ENCODE data around the gene GGT6.
"Not testable (repeated sequence)": the region's sequence is repeated elsewhere in the genome, so short reads cannot be mapped to it uniquely, and the experiment has no call there.

The GGT6 gene

DNA sequence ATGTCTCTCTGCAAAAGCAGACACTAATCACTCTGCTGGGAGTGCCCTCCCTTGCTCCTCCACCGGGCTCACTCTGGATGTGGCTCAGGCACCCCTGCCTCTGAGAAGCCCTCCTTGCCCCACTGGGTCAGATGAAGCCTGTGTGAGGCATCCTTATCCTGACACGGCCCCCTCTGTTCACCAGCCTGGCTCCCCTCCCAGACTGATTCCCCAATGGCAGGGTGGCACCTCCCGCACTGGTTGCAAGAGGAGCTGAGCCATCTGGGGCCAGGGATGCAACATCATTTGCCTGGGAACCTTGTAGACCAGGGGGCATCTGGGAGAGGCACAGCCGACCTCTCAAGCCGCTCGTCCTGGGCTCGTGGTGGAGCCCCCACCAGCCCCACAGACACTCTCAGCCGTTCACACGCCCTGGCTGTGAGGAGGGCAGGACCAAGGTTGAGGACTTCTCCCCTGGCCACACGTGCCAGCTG, 30.6 kb upstream of the GGT6 start:
- no peak for DNase-seq

DNA sequence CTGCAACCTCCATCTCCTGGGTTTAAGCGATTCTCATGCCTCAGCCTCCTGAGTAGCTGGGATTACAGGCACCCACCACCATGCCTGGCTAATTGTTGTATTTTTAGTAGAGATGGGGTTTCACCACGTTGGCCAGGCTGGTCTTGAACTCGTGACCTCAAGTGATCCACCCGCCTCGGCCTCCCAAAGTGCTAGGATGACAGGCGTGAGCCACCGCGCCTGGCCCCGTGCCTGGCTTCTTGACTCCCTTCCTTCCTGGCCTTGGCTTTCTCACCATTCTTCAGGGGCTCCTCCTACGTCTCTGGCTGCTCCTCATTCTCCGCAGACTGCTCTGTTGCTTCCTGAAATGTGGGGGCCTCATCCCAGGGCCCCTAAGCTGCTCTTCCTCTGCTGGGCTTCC, 29.7 kb upstream of the GGT6 start:
- DNase-seq, result not testable (repeated sequence)

DNA sequence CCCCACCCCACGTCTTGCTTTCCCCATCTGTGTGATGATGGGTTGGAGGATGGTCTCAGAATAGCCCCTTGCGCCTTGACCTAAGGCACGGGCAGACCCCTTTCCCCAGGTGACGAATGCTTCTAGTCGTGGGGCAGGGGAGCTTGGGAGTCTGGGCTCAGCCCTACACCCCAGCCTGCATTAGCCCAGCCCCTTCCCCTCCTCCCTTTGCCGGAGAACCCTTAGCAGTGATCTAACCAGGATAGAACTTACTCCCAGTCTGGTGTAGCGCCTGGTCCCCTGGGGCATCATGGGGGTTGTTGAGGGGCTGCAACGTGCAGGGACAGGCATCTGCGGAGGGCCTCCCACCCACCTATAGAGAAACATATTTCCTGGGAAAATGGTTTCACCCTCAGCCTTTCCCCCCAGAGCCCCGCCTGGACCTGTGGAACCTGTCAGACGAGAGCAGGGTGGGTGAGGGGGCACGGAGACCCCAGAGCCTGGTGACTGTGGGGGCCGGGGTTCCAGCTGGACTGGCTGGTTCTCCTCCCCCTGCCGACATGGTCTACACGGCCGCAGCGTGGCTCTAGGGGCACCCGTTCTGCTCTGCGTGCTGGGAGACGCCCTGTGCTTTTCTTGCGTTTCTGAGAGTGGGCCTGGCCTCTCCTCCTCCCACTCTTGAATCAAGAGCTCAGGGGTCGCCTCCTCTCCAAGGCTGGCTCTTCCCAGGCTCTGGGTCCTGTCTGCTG, 28.7 kb upstream of the GGT6 start:
- DNase-seq, result no peak

GRCh38 chr17:4588391-4588790, 28.0 kb upstream of the GGT6 start:
- no peak for DNase-seq

GRCh38 chr17:4587803-4588202, 27.4 kb upstream of the GGT6 start:
- no peak for DNase-seq

DNA sequence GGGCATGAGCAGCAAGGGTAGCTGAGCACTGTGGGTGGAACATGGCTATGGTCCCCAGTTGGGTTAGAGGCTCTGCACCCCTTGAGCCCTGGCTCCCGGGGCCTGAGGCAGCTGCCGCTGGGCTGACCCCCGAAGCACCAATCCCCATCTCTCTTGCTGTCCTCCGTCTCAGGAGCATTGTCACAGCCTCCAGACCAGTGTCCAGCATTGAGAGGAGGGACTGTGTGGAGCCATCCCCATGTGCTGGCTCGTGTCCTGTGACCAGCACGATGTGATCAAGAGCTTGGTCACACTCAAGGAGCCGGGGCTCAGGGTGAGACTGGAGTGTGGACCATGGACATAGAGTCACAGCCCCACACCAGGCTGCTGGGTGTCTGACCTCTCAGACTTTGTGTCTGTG, 26.8 kb upstream of the GGT6 start:
- DNase-seq, result no peak

GRCh38 chr17:4586043-4586442, 25.7 kb upstream of the GGT6 start:
- DNase-seq, result no peak

- DNase-seq, result no peak
Observed at GRCh38 chr17:4585638-4585994, 25.2 kb upstream of the GGT6 start.

DNA sequence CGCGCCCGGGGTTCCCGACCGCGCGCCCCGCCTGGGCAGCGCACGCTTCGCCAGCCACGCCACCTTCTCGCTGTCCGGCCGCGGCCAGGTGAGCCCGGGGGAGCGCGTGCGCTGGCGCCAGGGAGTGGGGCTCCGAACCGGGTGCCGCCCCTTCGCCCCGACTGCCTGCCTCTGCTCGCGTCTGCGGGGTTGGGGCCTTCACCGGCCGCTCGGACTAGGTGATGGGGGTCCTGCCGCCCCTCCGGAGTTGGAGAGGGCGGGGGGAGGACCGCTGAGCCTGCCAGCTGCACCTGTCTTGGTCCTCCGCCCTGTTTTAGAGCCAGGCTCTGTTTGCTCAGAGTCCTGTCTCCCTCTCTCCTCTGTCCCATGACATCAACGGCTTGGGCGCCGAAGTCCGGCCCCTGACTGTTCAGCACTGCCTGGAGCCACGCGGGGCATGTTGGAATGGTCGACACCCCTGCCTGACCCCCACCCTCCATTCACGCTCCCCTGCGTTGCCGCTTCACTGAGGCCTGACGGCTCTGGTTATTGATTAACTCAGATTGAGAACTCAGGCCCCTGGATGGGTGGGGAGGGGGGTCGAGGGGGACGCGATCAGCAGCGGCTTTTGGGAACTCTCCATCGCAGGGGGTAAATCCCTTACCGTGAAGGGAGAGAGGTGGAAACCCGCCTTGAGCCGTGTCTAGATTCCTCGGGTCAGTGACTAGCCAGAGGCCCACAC, 24.7 kb upstream of the GGT6 start:
- DNase-seq, result no peak

DNA sequence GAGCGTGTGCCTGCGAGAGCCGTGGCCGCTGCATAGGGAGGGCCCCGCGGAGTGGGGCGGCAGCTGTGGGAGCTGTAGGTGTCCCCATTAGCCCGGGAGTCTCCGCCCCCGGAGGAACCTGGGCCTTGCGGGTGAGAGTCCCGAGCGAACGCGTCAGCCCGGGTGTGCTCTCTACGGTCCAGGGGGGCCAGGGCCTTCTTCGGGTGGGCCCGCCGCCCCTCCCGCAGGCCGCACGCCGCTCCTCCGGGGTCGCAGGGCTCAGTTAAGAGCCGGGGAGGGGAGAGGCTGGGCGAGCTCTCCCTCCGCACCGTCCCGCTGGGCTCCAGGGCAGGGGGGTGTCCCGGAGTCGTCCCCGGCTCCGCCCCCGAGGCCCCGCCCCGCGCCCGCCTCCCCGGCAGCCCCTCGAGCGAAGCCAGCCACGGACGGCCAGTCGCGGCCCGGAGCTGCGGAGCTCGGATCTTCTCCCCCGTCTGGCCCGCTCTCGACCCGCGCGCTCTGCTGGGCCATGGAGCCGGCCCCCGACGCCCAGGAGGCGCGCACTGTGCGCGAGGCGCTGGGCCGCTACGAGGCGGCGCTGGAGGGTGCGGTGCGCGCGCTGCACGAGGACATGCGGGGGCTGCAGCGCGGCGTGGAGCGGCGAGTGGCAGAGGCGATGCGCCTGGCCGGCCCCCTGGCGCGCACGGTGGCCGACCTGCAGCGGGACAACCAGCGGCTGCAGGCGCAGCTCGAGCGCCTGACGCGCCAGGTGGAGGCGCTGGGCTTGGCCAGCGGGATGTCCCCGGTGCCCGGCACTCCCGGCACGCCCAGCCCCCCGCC, 23.9 kb upstream of the GGT6 start, which contains the start of gene SMTNL2:
Gene SMTNL2, plus strand, starts transcription at position 429 of the 816 bp plus-strand sequence. Its CDS starts 77 bp downstream, at position 506.
- DNase-seq, result peak; percentile 14 to 21

- DNase-seq, result peak in 1 of 2 experiments; percentile 14
Observed at GRCh38 chr17:4583782-4584100, 23.4 kb upstream of the GGT6 start.

DNA sequence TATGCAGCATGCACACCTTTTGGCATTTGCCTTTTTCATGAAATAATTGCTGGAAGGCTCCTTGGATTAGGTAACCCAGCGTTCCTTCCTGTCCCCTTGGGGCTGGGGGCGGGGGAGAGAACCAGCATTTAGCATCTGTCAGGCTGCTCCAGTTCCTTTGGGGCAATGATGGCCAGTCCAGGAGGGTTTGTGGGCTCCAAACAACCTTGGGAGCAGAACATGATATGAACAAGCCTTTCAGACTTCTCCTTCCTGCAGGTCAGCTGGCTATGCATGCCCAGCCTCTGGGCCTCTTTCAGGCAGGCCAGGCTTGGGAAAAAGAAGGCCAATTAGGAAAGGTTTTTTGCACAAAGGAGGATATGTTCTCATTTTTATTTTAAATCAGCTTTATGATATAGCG, 22.8 kb upstream of the GGT6 start:
- no peak for DNase-seq

DNA sequence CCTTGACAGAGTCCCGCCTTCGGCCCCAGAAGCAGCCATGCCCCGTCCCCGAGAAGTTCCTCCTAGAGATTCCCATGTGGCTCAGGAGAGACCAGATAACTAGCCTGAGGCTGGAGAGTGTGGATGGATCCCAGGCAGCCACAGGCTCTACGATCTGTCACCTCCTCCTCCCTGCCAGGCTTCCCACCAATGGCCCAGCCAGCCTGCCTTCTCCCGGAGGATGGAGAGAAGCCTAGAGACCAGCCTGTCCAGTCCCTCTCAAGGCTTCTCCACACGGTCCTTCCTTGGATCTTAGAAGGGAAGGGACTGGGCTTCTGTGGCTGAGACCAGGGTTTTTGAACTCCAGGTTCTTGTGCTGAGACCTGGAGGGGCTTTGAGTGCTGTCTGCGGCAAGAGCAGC, 22.3 kb upstream of the GGT6 start:
- DNase-seq, result no peak

- DNase-seq, result no peak
Observed at GRCh38 chr17:4582101-4582501, 21.7 kb upstream of the GGT6 start.

DNA sequence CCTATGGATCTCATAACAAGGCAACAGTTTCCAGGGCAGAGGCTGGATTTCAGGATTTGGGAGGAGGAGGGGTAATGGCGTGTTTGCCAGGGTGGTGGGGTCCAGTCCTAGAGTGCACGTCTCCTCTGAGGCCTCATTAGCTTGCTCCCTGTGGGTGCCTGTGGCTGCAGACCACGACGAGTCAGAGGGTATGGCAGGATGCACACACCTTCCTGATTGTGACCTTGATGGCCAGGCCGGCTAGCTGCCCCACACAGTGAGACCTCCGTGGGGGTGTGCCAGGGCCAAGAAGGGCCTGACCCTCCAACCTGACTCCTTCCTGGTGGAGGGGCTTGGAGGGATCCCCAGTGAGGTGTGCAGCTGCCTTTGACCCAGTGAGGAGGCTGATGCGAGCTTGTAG, 19.9 kb upstream of the GGT6 start:
- DNase-seq, result no peak

GRCh38 chr17:4579678-4580077, 19.3 kb upstream of the GGT6 start:
- no peak for DNase-seq

DNA sequence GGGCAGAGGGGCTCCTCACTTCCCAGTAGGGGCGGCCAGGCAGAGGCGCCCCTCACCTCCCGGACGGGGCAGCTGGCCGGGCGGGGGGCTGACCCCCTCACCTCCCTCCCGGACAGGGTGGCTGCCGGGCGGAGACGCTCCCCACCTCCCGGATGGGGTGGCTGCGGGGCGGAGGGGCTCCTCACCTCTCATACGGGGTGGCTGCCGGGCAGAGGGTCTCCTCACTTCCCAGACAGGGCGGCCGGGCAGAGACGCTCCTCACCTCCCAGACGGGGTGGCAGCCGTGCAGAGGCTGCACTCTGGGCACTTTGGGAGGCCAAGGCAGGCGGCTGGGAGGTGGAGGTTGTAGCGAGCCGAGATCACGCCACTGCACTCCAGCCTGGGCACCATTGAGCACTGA, 18.0 kb upstream of the GGT6 start:
- DNase-seq, result not testable (repeated sequence)

DNA sequence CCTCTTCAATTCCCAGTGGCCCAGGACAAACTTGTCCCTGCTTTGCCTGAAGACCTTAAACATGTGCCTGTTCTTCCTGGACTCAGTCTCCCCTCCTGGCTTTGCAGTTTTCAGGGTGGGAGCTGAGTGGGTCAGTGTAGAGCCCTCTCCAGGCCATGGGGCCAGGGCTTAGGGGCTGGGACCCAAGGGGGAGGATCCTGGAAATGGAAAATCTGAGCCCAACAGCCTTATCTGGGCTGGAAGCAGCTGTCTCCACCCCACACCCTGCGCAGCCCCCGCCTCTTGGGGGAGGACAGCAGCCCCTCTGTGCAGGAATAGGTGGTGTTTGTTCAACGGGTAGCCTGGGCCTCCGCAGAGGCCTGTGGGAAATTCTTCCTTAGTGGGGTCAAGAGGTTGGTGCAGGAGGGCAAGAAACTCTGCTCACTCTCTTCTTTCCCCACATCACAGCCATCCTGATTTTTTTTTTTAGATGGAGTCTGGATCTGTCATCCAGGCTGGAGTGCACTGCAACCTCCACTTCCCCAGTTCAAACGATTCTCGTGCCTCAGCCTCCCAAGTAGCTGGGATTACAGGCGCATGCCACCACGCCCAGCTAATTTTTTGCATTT, 17.1 kb upstream of the GGT6 start:
- no peak for DNase-seq

DNA sequence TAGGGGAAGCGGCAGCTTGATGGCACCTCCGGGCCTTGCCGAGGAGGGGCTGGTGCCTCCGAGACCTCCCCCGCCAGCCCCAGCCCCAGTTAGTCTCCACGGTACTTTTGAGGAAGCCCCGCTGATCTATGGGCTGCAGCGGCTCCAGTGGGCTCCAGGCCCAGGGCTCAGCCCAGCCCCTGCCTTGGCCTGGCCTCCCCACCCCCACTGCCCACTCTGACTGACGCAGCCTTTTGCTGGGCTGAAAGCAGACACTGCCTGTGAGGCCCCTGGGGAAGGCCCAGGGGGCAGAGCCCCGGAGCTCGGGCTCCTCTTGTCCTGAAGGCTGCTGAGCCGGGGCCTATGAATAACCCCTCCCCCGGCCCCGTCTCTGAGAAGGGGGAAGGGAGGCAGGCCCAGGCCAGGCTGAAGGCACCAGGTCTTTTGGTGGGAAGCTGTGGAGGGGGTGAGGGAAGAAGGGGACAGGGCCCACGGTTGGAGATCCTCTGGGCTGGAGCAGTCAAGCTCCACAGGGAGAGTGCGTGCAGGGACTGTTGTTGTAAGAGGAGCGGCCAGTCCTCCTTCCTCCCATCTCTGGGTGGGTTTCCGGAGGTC, 16.4 kb upstream of the GGT6 start:
- DNase-seq, result no peak

GRCh38 chr17:4576161-4576558, 15.8 kb upstream of the GGT6 start:
- DNase-seq, result no peak

DNA sequence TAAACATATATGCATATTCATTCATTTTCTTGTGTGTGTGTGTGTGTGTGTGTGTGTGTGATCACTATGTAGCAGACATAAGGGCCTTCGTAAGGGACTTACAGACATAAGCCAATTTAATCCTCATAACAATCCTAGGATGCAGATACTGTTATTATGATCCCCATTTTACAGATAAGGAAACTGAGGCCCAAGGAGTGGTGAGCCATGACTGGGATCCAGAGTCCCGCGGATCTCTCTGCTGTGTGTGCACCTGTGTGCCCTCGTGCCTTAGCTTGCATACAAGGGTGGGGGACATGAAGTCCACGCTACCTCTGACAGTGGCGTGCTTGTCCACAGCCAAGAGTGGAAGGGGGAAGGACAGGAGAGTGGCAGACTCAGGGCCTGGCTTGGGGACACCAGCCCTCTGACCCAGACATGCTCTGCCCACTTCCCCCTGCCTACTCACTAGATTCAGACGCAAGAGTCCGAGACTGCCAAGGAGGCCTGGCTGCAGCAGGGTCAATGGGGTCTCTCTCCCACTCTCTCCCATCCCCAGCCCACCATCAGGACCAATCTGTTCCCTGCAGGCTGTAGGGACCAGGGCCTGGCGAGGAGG, 14.2 kb upstream of the GGT6 start:
- DNase-seq, result no peak

DNA sequence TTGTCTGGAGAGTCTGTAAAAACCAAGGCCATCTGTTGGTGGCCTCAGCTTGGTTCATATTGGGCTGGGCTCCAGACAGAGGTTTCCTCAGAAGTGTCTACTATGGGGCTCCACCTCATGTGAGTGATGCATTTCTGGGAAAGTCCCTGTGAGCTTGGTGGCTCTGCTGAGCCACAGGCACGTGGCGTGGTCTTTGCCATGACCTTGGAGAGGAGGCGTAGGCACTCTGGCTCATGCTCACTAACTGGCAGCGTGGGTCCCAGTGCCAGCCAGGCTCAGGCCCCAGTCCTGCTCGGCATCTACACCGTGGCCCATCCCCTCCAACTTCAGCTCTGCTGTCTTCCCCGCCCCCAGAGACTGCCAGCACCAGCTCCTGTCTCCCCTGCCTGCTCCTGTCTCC, 13.3 kb upstream of the GGT6 start:
- peak; percentile 68 to 79 for DNase-seq

DNA sequence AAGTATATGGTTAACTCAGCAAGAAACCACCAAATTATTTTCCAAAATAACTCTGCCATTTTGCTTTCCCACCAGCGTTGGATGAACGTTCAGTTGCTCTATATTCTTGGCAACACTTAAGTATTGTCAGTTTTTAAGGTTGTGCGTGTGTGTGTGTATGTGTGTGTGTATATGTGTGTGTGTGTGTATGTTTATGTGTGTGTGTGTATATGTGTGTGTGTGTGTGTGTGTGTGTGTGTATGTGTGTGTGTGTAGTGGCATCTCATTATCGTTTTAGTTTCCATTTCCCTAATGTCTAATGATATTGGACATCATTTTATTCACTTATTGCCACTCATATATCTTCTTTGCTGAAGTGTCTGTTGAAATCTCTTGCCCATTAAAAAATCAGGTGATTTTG, 12.7 kb upstream of the GGT6 start:
- no peak for DNase-seq

Measured in activated CD4-positive, alpha-beta T cell treated with anti-CD3 and anti-CD28 coated beads, Interleukin-2, amount 50 U/mL, for 48 hours (primary cell).